GM23248 (cell line): ENCODE results near the gene PGBD5. TPM values are rescaled to one million over a fixed set of nuclear protein-coding genes. Genes with fewer than 3 reads are reported as not detected.

Experiments used
- DNase-seq: peaks from one replicate; pipeline ENCODE4 v3.0.0-alpha.2; 2015
- H2AFZ ChIP-seq: fragments of 200-600 bp; sonication (generic); 2 replicates; pipeline ENCODE4 v1.6.1; 2016; ENCODE audit warnings: antibody characterized with exemption
- H3F3A ChIP-seq: fragments of 200-600 bp; sonication (generic); 2 replicates; pipeline ENCODE4 v1.6.1; 2016; ENCODE audit warnings: mild to moderate bottlenecking, antibody characterized with exemption, mixed run types; ENCODE audit not compliant: insufficient read depth
- H3K27ac ChIP-seq: fragments of 200-600 bp; sonication (generic); 2 replicates; pipeline ENCODE4 v1.5.1; 2016; ENCODE audit warnings: mild to moderate bottlenecking
- H3K27me3 ChIP-seq: fragments of 200-600 bp; sonication (generic); replicated peaks from 2 replicates; pipeline ENCODE4 v1.6.1; 2016; ENCODE audit warnings: mild to moderate bottlenecking; ENCODE audit not compliant: insufficient read depth
- H3K36me3 ChIP-seq: fragments of 200-600 bp; sonication (generic); 2 replicates; pipeline ENCODE4 v1.6.1; 2016; ENCODE audit warnings: low read depth, mild to moderate bottlenecking
- H3K4me1 ChIP-seq: fragments of 200-600 bp; sonication (generic); 2 replicates; pipeline ENCODE4 v1.6.1; 2016; ENCODE audit warnings: mild to moderate bottlenecking; ENCODE audit not compliant: insufficient read depth
- H3K4me2 ChIP-seq: fragments of 200-600 bp; sonication (generic); one replicate; pipeline ENCODE4 v1.6.1; 2016; ENCODE audit warnings: mild to moderate bottlenecking; ENCODE audit not compliant: unreplicated experiment
- H3K4me3 ChIP-seq: fragments of 200-600 bp; sonication (generic); 2 replicates; pipeline ENCODE4 v1.5.1; 2016; ENCODE audit warnings: mild to moderate bottlenecking
- H3K79me2 ChIP-seq: fragments of 200-600 bp; sonication (generic); 2 replicates; pipeline ENCODE4 v1.6.1; 2016; ENCODE audit warnings: mild to moderate bottlenecking; ENCODE audit not compliant: insufficient read depth
- H3K9ac ChIP-seq: fragments of 200-600 bp; sonication (generic); 2 replicates; pipeline ENCODE4 v1.6.1; 2016; ENCODE audit warnings: mild to moderate bottlenecking
- H3K9me2 ChIP-seq: fragments of 200-600 bp; sonication (generic); 2 replicates; pipeline ENCODE4 v1.6.1; 2016; ENCODE audit warnings: mixed run types, mild to moderate bottlenecking, moderate library complexity; ENCODE audit not compliant: insufficient read depth
- H3K9me3 ChIP-seq: fragments of 200-600 bp; sonication (generic); one replicate; pipeline ENCODE4 v1.6.1; 2017; ENCODE audit warnings: low read depth
- H4K20me1 ChIP-seq: fragments of 200-600 bp; sonication (generic); 2 replicates; pipeline ENCODE4 v1.6.0; 2016; ENCODE audit not compliant: insufficient read depth
- EZH2 ChIP-seq: fragments of 200-600 bp; sonication (generic); IDR thresholded peaks from 2 replicates; pipeline ENCODE4 v1.6.1; 2018; ENCODE audit warnings: antibody characterized with exemption, mild to moderate bottlenecking; ENCODE audit not compliant: insufficient read depth, poor library complexity, severe bottlenecking
- EZH2phosphoT487 ChIP-seq: fragments of 200-600 bp; sonication (generic); IDR thresholded peaks from 2 replicates; pipeline ENCODE4 v1.6.1; 2018; ENCODE audit warnings: antibody characterized with exemption, moderate library complexity, mild to moderate bottlenecking, low read depth; ENCODE audit not compliant: insufficient read depth
- WGBS, 2 experiments: methylation state at CpG; one replicate each; pipeline ENCODE4 v1.1.6; 2015 to 2017; ENCODE audit warnings: low lambda C conversion rate in 2 of 2, low coverage in 1 of 2; ENCODE audit errors: missing lambda C conversion rate in 2 of 2; 5-methylcytosine and 5-hydroxymethylcytosine counted together
- in situ Hi-C: fragments of 300-500 bp; cut with MboI; formaldehyde crosslinking; loops from 2 replicates; pipeline ENCODE4 v1.15.0; 2020
- polyA plus RNA-seq: library from polyadenylated mRNA; unstranded; fragments of >200 nt; fragmentation: Nextera tagmentation; extraction: Ambion mirVana; gene quantifications from 2 replicates; pipeline ENCODE4 v1.2.1, GENCODE V29; 2016
- total RNA-seq: library from RNA; depleted of rRNA; stranded (reverse); fragments of >200 nt; shearing (Covaris generic); gene quantifications from 2 replicates; pipeline ENCODE4 v1.2.3, GENCODE V29; 2014

Gene PGBD5
- total and polyA plus RNA-seq, 2 experiments from 2014 or later = 0.23 to 0.32 TPM

DNA sequence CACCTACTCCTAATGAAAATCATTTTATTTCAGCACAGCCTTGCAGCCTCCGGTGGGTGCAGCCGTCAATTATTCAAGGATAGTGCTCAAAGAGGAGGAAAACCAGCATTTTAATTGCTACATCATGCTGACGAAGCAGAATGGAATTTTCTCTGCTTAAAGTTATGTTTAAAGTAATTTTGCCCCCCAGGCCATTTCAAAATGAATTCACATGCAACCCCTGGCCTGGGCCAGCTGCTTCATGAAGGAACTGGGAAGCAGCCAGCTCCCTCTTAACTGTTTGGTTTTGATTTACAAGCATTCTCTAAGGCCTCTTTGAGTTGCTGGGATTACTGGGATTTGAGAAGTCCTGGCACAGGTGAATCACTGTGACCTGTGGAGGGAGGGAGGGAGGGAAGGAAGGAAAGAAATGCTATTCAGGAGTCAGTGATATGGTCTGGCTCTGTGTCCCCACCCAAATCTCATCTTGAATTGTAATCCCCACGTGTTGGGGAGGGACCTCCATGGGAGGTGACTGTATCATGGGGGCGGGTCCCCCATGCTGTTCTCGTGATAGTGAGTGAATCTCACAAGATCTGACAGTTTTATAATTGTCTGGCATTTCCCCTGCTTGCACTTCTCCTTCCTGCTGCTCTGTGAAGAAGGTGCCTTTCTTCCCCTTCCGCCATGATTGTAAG lies 66.0 kb downstream of the PGBD5 start:
- TF ChIP-seq EZH2phosphoT487 (no peak), EZH2 (no peak)
- DNase-seq = peak; percentile 51
- Histone ChIP-seq H3K9me2 (no peaks in the 10 kb centered on the region), H3K4me1 (no peaks in the 10 kb centered on the region), H3F3A (no peaks in the 10 kb centered on the region), H4K20me1 (no peaks in the 10 kb centered on the region), H3K4me2 (no peak overlapping the region), H3K27ac (no peak overlapping the region), H3K4me3 (no peak overlapping the region), H3K27me3 (no peaks in the 10 kb centered on the region), H3K9me3 (no peaks in the 10 kb centered on the region), H3K79me2 (no peaks in the 10 kb centered on the region), H3K9ac (no peak overlapping the region), H2AFZ (no peak overlapping the region), H3K36me3 (no peaks in the 10 kb centered on the region)
- WGBS, 2 experiments = 50 to 51% methylated on average over 7 of the region's 7 CpGs
- in situ Hi-C loops = no loop called here

DNA sequence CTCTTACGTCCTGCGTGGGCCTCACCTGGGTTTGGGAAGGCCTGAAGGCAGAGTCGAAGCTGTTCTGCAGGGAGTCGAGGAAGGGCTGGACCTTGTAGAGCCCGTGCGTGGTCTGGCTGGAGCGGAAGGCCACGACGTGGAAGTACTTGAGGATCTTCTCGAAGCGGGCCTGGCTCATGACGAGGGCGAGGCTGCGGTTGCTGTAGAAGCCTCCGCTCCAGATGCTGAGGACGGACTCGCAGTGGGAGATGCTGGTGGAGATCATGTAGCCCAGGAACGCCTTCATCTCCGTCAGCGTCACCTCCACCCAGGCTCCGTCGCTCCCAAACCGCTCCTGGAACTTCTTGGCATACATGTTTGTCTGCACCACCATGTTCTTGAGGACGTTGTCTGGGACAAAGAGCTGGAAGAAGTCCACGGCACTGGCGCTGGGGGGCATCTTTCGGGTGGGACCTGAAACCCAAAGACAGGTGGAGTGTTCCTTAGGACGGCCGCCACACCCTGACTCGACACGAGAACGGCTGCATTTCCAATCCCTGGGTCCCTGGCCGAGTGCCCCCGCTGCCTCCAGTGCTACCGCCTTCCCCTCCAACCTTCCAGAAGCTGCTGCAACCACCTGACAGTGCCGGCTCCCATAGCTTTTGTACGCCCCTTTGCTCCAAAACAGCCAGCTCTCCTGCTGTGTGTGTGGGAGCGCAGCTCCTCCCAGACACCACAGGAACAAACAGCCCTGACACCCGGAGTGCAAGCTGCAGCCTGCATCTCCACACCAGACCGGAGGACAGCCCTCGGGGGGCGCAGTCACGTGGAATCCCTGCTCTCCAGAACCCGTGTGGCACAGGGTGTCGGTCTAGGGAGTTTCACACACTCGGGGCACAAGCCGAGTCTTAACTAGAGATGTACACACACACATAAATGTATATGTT lies 69.0 kb downstream of the PGBD5 start:
- Histone ChIP-seq H3K4me3 (no peak overlapping the region), H3K4me1 (no peaks in the 10 kb centered on the region), H3K9me2 (no peaks in the 10 kb centered on the region), H2AFZ (no peak overlapping the region), H3K9me3 (no peaks in the 10 kb centered on the region), H3K79me2 (no peaks in the 10 kb centered on the region), H4K20me1 (no peaks in the 10 kb centered on the region), H3K27ac (no peak overlapping the region), H3K4me2 (no peak overlapping the region), H3K27me3 (no peaks in the 10 kb centered on the region), H3F3A (no peaks in the 10 kb centered on the region), H3K9ac (no peak overlapping the region), H3K36me3 (no peaks in the 10 kb centered on the region)
- WGBS, 2 experiments = 79 to 80% methylated on average over 46 to 47 of the region's 47 CpGs
- TF ChIP-seq EZH2phosphoT487 = no peak
- TF ChIP-seq EZH2 = no peak
- DNase-seq = no peak
- in situ Hi-C loops = no loop called here

DNA sequence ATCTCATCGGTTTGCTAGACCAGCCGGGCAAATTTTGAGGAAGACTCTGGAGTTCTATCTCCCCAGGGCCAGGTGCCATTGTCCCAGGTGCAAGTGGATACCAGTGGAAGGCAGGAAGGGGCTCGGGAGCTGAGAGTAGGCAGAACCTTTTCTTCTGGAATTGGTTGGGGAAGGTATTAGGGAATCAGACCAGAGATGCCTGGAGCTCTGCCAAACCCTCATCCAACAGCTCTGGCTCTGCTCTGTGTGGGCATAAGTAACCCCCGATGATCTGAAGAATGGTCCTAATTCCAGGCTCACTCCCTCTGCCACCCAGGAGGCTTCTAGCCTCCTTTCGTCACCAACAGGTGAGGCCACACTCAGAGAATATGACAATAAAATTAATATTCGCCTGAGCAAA lies 69.9 kb downstream of the PGBD5 start:
- DNase-seq = no peak
- in situ Hi-C loops = no loop called here
- Histone ChIP-seq H3K4me3 (no peak overlapping the region), H3K9me3 (no peaks in the 10 kb centered on the region), H2AFZ (no peak overlapping the region), H3K79me2 (no peaks in the 10 kb centered on the region), H3K27ac (no peak overlapping the region), H3K36me3 (no peaks in the 10 kb centered on the region), H3K4me1 (no peaks in the 10 kb centered on the region), H4K20me1 (no peaks in the 10 kb centered on the region), H3K4me2 (no peak overlapping the region), H3K27me3 (no peaks in the 10 kb centered on the region), H3K9me2 (no peaks in the 10 kb centered on the region), H3F3A (no peaks in the 10 kb centered on the region), H3K9ac (no peak overlapping the region)
- TF ChIP-seq EZH2 (no peak), EZH2phosphoT487 (no peak)
- 72 to 74% methylated on average over 6 of the region's 6 CpGs for WGBS, 2 experiments

GRCh38 chr1:230355594-230355993 lies 70.5 kb downstream of the PGBD5 start:
- no peaks in the 10 kb centered on the region for H3F3A ChIP-seq
- H3K36me3 ChIP-seq = no peaks in the 10 kb centered on the region
- in situ Hi-C loops = no loop called here
- H3K27me3 ChIP-seq = no peaks in the 10 kb centered on the region
- no peaks in the 10 kb centered on the region for H4K20me1 ChIP-seq
- WGBS, 2 experiments = 42 to 44% methylated on average over 10 of the region's 10 CpGs
- no peak overlapping the region for H3K9ac ChIP-seq
- H3K9me2 ChIP-seq = no peaks in the 10 kb centered on the region
- TF ChIP-seq EZH2 (no peak), EZH2phosphoT487 (no peak)
- H3K4me3 ChIP-seq = no peak overlapping the region
- H3K4me1 ChIP-seq = no peaks in the 10 kb centered on the region
- H3K9me3 ChIP-seq = no peaks in the 10 kb centered on the region
- H3K79me2 ChIP-seq = no peaks in the 10 kb centered on the region
- DNase-seq = no peak
- no peak overlapping the region for H2AFZ ChIP-seq
- H3K4me2 ChIP-seq = no peak overlapping the region
- H3K27ac ChIP-seq = no peak overlapping the region
